HepG2 (cell line): ENCODE results near the gene CSNK2A2. TPM values are rescaled to one million over a fixed set of nuclear protein-coding genes. Genes with fewer than 3 reads are reported as not detected.

ENCODE experiments used
- DBP ChIP-seq: sonication (generic); formaldehyde crosslinking; IDR thresholded peaks from 2 replicates; pipeline ENCODE4 v1.4.0; 2020; ENCODE audit warnings: missing genetic modification reagents; ENCODE audit errors: not compliant biosample characterization
- FOSL1 ChIP-seq: sonication (generic); formaldehyde crosslinking; IDR thresholded peaks from 2 replicates; pipeline ENCODE4 v1.9.0; 2021; ENCODE audit warnings: missing genetic modification reagents, borderline replicate concordance
- IRF9 ChIP-seq: sonication (generic); formaldehyde crosslinking; IDR thresholded peaks from 2 replicates; pipeline ENCODE4 v1.8.0; 2022; ENCODE audit warnings: missing genetic modification reagents, mild to moderate bottlenecking, borderline replicate concordance
- PRDM10 ChIP-seq: sonication (generic); formaldehyde crosslinking; IDR thresholded peaks from 2 replicates; pipeline ENCODE4 v1.4.0; 2020; ENCODE audit warnings: low read depth, missing genetic modification reagents
- REST ChIP-seq, 2 experiments: IDR thresholded peaks; 2 replicates each; pipeline ENCODE4 v1.6.1; 2011 to 2012; ENCODE audit warnings: low read length in 2 of 2, borderline replicate concordance in 1 of 2, low read depth in 1 of 2, mild to moderate bottlenecking in 1 of 2, moderate library complexity in 1 of 2
- ZBTB38 ChIP-seq: sonication (generic); formaldehyde crosslinking; IDR thresholded peaks from 2 replicates; pipeline ENCODE4 v1.5.1; 2020; ENCODE audit warnings: mild to moderate bottlenecking, missing genetic modification reagents
- ZNF501 ChIP-seq: sonication (generic); formaldehyde crosslinking; IDR thresholded peaks from 2 replicates; pipeline ENCODE4 v1.5.1; 2020; ENCODE audit warnings: mild to moderate bottlenecking, moderate library complexity, missing genetic modification reagents
- ZSCAN25 ChIP-seq: sonication (generic); formaldehyde crosslinking; IDR thresholded peaks from 2 replicates; pipeline ENCODE4 v1.8.0; 2022; ENCODE audit warnings: mild to moderate bottlenecking, missing genetic modification reagents
- polyA plus RNA-seq, 8 experiments: library from polyadenylated mRNA; depleted of rRNA in 3 of 8; stranded (reverse) in 7 of 8; unstranded in 1 of 8; fragments of >200 nt; fragmentation: Illumina TruSeq in 4 of 8; extraction: Trizol in 4 of 8; gene quantifications; 2 replicates each; pipeline versions ENCODE4 v1.2.1 to v1.2.3, GENCODE V29; 2011 to 2016; ENCODE audit warnings: low read depth in 4 of 8, missing spikeins in 1 of 8, mixed read lengths in 1 of 8; ENCODE audit not compliant: insufficient read depth in 1 of 8
- total RNA-seq, 5 experiments: library from RNA; depleted of rRNA; stranded (reverse); fragments of >200 nt; fragmentation: Illumina TruSeq; extraction: Trizol; gene quantifications; 2 replicates each; pipeline ENCODE4 v1.2.3, GENCODE V29; 2016; ENCODE audit warnings: low read depth in 1 of 5

The CSNK2A2 gene
- total and polyA plus RNA-seq, 2 of the 13 experiments (the other 11 are each of a cell fraction or from before 2014, with no cell fraction given) = 46.4 to 56.9 TPM

GRCh38 chr16:58225965-58226602, 28.2 kb upstream of the CSNK2A2 start (continued):
- TF ChIP-seq ZBTB38 (CRISPR knock-in tag) = no peak
- no peak for TF ChIP-seq PRDM10 (CRISPR knock-in tag)
- no peak for TF ChIP-seq DBP (CRISPR knock-in tag)
- TF ChIP-seq FOSL1 (CRISPR knock-in tag) = no peak
- TF ChIP-seq REST (IDR thresholded peaks at IDR 0.05; ENCODE audit: borderline replicate concordance in 1 of 2, low read depth in 1 of 2, low read length in 2 of 2) = no peak
- no peak for TF ChIP-seq ZNF501
- TF ChIP-seq IRF9 (CRISPR knock-in tag) = no peak
- no peak for TF ChIP-seq ZSCAN25 (CRISPR knock-in tag)
